Measurements from ENCODE around the gene ZBTB11.
"Not testable (repeated sequence)": the region's sequence is repeated elsewhere in the genome, so short reads cannot be mapped to it uniquely, and the experiment has no call there.

Gene ZBTB11, protein sequence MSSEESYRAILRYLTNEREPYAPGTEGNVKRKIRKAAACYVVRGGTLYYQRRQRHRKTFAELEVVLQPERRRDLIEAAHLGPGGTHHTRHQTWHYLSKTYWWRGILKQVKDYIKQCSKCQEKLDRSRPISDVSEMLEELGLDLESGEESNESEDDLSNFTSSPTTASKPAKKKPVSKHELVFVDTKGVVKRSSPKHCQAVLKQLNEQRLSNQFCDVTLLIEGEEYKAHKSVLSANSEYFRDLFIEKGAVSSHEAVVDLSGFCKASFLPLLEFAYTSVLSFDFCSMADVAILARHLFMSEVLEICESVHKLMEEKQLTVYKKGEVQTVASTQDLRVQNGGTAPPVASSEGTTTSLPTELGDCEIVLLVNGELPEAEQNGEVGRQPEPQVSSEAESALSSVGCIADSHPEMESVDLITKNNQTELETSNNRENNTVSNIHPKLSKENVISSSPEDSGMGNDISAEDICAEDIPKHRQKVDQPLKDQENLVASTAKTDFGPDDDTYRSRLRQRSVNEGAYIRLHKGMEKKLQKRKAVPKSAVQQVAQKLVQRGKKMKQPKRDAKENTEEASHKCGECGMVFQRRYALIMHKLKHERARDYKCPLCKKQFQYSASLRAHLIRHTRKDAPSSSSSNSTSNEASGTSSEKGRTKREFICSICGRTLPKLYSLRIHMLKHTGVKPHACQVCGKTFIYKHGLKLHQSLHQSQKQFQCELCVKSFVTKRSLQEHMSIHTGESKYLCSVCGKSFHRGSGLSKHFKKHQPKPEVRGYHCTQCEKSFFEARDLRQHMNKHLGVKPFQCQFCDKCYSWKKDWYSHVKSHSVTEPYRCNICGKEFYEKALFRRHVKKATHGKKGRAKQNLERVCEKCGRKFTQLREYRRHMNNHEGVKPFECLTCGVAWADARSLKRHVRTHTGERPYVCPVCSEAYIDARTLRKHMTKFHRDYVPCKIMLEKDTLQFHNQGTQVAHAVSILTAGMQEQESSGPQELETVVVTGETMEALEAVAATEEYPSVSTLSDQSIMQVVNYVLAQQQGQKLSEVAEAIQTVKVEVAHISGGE

DNA sequence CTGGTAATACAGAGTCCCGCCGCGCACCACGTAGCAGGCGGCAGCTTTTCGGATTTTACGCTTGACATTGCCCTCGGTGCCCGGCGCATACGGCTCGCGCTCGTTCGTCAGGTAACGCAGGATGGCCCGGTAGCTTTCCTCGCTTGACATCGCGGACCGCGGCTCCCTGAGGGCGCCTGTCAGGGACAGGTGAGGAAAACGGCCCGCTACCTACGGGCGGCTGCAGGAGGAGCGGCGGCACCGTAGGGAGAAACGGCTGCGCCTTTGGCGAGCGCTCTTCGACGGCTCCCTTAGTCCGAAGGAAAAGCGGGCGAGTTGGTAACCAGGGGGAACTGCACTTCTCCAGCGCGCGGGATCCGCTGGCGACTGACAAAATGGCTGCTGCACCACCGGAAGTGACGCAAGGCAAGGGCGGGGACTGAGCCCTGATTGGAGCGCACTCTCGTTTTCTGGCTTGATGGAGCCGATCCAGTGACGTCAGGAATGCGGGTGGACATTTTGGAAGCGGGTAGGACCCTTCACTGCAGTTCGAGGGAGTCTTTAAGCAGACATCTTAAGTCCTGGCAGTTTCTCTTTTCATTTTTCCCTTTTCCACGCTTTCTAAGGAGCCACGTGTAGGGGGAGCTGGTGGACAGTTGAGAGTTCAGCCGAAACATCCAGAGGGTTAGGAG is at the start of gene ZBTB11:
Gene ZBTB11 (minus strand): TSS at position 368 of the 671 bp plus-strand sequence. CDS start 218 bp downstream, at position 150.
- DNase-seq (ENCODE audit: extremely low read depth in 1 of 2, low read depth in 1 of 2): peak; percentile 100

DNA sequence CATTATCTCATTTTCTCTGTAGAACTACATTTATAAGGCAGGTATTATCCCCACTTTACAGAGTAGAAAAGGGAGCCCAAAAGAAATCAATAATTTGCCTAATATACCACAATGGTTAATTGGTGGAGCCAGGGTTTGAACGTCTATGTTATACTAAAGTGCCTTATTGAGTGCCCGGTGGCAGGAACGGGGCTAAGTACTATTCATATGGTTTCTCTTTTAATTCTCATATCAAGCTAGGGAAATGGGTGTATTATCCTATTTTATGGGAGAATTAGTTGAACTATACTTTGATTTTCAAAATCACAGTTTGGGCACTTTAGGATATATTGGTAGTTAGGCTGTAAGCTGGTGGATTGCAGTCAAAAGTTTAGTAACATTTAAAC is 49.0 kb upstream of the ZBTB11 start:
- DNase-seq (ENCODE audit: extremely low read depth in 1 of 2, low read depth in 1 of 2): no peak

DNA sequence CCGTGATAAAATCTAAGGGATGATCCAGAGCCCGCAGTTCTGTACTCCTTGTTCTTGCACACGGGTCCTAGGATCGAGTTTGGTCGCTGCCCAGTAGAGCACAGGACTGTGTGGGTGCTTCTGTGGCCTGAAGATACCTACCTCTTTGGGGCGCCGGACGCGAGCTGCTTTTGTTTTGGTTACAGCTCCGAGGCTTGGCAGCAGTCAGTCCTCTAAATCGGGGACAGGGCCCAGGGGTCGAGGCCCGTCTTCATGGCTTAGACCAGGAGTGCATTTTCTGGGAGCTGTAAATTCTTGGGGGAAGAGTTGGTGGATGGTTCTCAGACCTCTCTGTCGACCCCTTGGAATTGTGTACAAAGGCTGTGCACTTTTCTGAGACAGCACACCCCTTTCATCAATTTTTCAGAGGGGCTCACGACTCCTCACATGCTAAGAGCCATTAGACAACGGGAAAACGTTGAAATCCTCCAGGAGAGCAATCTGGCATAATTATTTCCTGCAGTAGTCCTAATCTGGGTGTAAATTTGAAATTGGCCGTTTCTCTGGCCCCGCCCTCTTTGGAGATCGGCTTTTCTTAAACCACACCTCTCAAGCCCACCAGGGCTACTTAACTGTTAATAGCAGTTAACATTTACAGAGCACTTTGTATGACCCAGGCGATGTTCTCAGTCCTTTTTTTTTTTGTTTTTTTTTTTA is 48.4 kb upstream of the ZBTB11 start:
- no peak for DNase-seq (ENCODE audit: extremely low read depth in 1 of 2, low read depth in 1 of 2)

DNA sequence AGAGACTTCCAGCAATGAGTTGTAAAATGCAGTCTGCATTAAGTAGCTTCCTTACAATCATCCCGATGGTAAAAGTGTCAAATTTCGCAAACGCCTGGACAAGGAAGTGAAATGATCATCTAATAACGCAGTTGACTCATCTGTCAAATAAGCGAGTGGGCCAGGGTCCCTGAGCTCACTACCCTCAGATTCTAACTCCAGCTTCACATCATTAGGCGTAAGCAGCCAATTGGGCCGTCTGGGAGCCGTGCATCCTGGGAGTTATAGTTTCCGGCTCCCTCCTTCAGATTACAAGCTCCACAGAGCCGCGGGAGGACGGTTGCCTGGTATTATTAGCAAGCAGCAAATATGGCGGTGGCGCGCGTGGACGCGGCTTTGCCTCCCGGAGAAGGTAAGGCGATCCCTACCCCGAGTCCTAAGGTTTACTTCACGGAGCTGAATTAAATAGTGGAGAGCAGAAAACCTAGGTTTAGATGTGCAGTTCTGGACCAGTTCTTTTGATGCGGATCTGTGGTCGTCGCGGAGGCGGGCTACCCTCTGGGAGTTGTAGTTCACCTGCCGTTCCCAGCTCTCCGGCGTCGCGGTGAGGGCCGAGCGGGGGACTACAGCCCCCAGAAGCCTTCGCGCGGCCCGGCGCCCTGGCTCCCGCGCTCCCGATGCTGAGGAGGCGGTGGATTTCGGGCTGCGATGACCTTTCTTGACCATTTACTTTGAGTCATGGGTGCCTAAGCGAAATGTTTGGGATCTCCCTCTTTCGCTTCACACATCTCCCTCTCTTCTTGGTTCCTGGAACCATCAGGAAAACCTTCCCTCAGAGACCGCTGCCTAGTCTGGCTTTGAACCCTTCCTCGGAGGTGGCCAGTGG is 47.6 kb upstream of the ZBTB11 start, which contains the start of gene CEP97:
Gene CEP97 (plus strand): TSS at position 286 of the 865 bp plus-strand sequence. CDS start 63 bp downstream, at position 349.
- DNase-seq (ENCODE audit: extremely low read depth in 1 of 2, low read depth in 1 of 2): peak; percentile 47 to 76

DNA sequence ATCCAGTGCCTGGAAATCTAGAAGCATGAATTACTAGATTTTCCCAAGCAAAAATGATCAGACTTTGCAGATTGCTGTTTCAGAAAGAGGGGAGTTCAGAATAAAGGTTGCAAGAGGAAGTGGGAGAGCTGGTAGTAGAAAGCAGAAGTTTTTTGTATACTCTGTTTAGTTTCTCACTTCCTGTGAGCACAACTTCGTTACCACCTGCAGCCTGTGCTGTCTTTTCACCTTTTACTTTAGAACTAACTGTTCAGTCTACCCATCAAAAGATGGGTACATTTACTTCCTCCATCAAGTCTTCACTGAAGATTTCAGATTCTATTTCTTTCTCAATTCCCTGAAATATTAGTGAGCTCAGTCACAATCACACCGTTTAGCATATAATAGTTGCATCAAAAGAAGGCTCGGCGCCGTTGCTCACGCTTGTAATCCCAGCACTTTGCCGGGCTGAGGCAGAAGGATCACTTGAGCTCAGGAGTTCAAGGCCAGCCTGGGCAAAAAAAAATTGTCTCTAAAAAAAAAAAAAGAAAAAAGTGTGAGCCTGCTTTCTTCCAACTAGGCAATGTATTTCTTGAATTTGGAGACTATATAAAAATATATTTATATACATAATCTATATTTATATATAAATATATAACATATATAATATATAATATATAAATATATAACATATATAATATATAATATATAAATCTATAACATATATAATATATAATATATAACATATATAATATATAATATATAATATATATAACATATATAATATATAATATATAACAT is 45.7 kb upstream of the ZBTB11 start:
- DNase-seq (ENCODE audit: extremely low read depth in 1 of 2, low read depth in 1 of 2): no peak

DNA sequence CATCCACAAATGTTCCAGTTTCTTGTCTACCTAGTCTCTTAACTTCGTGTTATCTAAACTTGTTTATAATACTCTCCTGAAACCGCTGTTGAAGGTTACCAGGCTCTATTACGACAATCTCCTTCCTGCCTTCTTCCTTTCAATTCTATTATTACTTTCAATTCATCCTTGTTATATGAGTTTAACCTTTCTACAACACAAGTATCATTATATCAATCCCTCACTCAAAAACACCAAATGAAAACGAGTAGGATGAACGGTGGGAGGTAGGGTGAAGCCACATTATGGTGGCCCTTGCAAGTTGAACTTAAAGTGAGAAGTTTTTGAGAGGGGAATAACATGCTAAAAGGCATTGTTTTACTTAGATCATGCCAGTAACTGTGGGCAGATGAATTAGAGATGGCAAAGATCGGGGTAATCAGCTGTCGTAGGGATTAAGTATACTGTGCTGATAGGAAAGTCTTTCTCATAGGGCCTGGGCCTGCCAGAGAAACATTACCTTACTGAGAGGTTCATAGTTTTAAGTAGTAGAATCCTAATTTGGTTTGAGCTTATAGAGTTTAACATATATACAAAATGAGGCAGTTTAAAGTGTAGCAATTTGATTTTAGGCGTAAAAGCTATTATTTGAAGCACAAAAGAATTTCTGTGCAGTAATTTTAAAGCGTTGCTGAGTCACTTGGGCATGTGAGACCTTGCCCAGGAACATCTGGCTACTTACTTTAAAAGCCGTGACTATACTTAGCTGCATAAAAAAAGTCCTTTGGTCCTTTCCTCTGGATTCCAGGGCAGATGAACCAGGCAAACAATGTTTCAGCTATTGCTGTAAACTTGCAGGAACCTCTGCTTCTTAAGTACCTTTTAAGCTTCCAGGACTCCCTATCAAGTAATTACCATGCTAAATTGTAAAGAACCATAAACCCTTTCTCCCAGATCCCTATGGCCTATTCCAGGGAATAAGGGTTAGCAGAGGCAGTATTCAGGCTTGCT is 44.2 kb upstream of the ZBTB11 start:
- no peak for DNase-seq (ENCODE audit: extremely low read depth in 1 of 2, low read depth in 1 of 2)

DNA sequence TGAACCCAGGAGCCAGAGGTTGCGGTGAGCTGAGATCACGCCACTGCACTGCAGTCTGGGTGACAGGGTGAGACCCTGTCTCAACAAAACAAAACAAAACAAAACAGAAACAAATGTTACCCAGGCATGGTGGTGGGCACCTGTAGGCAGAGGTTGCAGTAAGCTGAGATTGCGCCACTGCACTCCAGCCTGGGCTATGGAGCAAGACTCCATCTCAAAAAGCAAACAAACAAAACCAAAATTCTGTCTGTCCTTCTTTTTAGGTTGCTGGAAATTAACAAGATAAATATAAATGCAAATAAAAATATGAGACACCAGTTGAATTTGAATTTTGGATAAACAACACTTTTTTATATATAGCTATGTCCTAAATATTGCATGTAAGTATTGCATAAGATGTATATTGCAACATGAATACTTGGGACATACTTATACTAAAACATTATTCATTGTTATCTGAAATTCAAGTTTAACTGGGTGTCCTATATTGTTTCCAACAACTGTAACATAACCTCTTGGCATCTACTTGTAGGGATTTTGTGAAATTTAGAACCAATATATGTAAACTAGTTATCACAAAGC is 42.8 kb upstream of the ZBTB11 start:
- DNase-seq (ENCODE audit: extremely low read depth in 1 of 2, low read depth in 1 of 2): no peak

DNA sequence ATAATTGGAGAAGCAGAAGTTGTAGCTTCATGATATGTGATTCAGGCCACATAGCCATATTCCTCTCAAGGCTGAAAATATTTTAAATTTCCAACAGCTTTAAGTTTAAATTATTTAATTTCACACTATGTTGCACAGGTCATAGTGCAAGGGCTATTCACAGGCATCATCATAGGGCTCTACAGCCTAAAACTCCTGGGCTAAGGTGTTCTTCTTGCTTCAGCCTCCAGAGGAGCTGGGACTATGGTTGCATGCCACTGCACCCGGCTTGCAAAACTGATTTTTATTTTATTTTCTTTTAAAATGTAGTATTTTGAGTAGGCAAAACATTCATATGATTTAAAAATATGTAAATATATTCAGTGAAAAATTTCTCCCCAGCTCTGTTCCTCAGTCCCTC is 41.5 kb upstream of the ZBTB11 start:
- DNase-seq (ENCODE audit: extremely low read depth in 1 of 2, low read depth in 1 of 2): no peak

DNA sequence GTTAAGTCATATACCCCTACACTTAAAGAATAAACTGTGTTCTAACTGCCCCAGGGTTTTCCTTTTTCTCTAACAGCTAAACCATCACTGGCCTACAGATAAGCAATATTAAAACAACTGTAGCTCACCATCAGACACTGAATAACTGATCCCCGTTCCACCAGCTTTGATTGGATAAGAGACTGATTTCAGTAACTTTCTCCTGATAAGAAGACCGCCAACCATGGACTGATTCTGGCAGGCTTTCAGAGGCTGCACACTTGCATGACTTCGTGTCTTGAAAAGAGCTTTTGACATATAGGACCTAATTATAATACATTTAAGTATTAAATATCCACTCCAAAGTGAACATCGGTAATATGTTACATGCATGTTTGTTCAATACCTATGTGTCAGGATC is 32.2 kb upstream of the ZBTB11 start:
- no peak for DNase-seq (ENCODE audit: extremely low read depth in 1 of 2, low read depth in 1 of 2)

DNA sequence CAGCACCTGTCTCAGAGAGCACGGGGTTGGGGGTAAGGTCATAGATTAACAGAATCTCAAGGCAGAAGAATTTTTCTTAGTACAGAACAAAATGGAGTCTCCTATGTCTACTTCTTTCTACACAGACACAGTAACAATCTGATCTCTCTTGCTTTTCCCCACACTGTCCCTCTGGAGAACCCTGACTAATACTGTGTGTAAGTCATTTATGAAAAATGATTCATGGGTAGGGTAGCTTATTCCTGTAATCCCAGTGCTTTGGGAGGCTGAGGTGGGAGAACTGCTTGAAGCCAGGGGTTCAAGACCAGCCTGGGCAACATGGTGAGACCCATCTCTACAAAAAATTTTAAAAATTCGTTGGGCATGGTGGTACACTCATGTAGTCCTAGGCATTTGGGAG is 27.7 kb upstream of the ZBTB11 start:
- DNase-seq (ENCODE audit: extremely low read depth in 1 of 2, low read depth in 1 of 2): not testable (repeated sequence)

DNA sequence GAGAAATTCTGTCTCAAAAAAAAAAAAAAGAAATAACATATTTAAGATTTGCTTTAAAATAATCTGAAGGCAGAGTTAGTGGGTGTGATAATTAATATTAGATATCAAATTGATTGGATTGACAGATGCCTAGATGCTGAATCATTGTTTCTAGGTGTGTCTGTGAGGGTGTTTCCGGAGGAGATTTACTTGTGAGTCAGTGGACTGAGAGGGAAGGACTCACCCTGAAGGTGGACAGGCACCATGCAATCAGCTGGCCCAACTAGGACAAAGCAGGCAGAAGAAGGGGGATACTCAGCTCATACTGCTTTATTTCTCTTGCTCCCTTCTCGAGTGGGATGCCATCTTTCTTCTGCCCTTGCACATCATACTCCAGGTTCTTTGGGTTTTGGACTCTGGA is 26.2 kb upstream of the ZBTB11 start:
- DNase-seq (ENCODE audit: extremely low read depth in 1 of 2, low read depth in 1 of 2): no peak

DNA sequence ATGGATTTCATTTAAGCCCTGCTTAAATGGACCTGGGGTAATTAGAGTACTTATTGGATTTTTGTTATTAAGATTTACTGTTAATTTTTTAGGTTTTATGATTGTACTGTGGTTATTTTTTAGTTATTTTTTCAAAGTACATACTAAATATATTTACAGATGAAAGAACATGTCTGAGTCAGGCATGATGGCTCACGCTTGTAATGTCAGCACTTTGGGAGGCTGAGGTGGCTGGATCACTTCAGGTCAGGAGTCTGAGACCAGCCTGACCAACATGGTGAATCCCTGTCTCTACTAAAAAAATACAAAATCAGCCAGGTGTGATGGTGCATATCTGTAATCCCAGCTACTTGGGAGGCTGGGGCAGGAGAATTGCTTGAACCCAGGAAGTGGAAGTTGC is 25.8 kb upstream of the ZBTB11 start:
- no peak for DNase-seq (ENCODE audit: extremely low read depth in 1 of 2, low read depth in 1 of 2)

DNA sequence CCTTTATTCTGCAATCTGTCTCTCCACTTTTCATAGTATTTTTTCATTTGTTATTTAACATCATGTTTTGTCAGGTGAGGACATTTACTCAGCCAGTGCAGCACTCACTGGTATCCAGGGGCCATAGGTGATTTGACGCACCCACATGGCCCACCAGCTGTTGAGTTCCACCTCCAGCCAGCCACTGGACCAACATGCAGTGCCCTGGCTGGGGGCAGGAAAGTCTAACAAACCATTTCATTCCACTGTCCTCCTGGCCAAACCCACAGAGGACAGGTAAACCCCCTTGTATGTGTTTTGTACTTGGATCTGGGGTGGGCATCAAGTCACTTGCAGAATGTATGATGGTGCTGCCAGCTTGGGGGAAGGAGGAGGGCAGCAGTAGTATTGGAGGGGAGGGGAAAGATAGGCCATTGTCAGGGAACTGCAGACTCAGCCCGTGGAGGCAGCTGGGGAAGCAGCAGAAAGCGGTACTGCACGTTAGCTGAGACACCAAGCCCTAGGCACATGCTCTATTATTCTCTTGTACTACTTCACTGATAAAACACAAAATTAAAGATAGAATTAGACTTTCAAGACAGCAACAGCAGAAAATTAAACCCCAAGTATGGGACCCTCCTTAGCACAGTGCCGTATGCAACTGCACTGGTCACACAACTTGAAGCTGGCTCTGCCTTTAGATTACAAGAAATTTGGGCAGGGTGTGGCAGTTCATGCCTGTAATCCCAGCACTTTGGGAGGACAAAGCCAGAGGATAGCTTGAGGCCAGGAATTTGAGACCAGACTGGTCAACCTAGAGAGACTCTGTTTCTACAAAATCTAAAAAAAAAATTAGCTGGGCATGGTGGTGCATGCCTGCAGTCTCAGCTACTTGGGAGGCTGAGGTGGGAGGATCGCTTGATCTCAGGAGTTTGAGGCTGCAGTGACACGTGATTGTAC is 25.0 kb upstream of the ZBTB11 start:
- DNase-seq (ENCODE audit: extremely low read depth in 1 of 2, low read depth in 1 of 2): no peak

DNA sequence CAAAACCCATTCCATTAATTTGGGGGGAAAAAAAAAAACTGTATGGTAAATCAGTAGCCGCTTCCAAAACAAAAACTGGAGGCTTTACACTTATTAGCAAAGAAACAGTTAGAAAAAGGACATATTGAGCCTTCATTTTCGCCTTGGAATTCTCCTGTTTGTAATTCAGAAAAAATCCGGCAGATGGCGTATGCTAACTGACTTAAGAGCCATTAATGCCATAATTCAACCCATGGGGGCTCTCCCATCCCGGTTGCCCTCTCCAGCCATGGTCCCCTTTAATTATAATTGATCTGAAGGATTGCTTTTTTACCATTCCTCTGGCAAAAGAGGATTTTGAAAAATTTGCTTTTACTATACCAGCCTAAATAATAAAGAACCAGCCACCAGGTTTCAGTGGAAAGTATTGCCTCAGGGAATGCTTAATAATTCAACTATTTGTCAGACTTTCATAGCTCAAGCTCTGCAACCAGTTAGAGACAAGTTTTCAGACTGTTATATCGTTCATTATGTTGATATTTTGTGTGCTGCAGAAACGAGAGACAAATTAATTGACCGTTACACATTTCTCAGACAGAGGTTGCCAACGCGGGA is 18.9 kb upstream of the ZBTB11 start:
- DNase-seq (ENCODE audit: extremely low read depth in 1 of 2, low read depth in 1 of 2): no peak

DNA sequence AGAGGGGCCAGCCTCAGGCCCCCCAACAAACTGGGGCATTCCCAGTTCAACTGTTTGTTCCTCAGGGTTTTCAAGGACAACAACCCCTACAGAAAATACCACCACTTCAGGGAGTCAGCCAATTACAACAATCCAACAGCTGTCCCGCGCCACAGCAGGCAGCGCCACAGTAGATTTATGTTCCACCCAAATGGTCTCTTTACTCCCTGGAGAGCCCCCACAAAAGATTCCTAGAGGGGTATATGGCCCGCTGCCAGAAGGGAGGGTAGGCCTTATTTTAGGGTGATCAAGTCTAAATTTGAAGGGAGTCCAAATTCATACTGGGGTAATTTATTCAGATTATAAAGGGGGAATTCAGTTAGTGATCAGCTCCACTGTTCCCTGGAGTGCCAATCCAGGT is 17.9 kb upstream of the ZBTB11 start:
- not testable (repeated sequence) for DNase-seq (ENCODE audit: extremely low read depth in 1 of 2, low read depth in 1 of 2)

DNA sequence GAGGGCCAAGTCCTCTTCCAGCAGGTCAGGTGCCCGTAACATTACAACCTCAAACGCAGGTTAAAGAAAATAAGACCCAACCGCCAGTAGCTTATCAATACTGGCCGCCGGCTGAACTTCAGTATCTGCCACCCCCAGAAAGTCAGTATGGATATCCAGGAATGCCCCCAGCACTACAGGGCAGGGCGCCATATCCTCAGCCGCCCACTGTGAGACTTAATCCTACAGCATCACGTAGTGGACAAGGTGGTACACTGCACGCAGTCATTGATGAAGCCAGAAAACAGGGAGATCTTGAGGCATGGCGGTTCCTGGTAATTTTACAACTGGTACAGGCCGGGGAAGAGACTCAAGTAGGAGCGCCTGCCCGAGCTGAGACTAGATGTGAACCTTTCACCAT is 16.6 kb upstream of the ZBTB11 start:
- DNase-seq (ENCODE audit: extremely low read depth in 1 of 2, low read depth in 1 of 2): not testable (repeated sequence)

Measured in activated CD8-positive, alpha-beta memory T cell treated with anti-CD3 and anti-CD28 coated beads for 1 hour (primary cell).